ENCODE data around the gene ACADVL.

The ACADVL gene

DNA sequence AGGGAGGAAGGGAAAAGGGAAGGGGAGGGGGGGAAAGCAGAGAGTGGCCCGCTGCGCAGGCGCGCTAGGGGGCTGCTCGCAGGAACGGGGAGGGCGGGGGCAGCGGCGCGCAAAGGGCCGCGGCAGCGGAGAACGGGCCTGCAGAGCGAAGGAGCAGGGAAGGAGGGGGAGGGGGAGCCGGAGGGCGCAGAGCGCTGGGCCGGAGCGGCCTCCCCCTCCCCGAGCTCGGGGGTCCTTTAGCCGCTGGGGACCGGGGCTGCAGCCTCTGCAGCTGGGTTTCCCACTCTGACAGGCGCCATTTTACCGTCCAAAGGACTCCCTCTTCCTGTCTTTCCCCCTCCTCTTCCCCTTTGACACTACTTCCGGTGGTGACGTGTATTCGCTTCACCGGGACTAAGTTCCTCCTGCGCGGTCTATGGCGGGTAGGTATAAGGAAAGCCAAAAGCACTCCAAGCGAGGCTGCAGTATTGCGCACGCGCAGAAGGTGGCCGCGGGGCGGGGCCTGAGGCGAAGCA lies 32.0 kb downstream of the ACADVL start, which contains the start of gene CTDNEP1:
Gene CTDNEP1, minus strand, starts transcription at position 74 of the 515 bp plus-strand sequence. CDS start 438 bp downstream, outside the sequence.
- H3K4me1 ChIP-seq (ENCODE audit: control insufficient read depth, low read depth, low read length): peaks cover 12% of the 10 kb centered on the region
- H3K9me3 ChIP-seq (ENCODE audit: control insufficient read depth, low read depth, low read length): no peaks in the 10 kb centered on the region
- no peaks in the 10 kb centered on the region for H3K27me3 ChIP-seq (ENCODE audit: control insufficient read depth, insufficient read depth, low read length)
- H3K9ac ChIP-seq (ENCODE audit: low read length): peak within 1 kb of the TSS; percentile 92
- H3K27ac ChIP-seq (ENCODE audit: low read length): peak within 1 kb of the TSS; percentile 98
- peak within 1 kb of the TSS; percentile 94 for H3K4me3 ChIP-seq (ENCODE audit: low read length)
- peaks cover 17% of the 10 kb centered on the region for H3K36me3 ChIP-seq (ENCODE audit: control insufficient read depth, low read depth, low read length)

DNA sequence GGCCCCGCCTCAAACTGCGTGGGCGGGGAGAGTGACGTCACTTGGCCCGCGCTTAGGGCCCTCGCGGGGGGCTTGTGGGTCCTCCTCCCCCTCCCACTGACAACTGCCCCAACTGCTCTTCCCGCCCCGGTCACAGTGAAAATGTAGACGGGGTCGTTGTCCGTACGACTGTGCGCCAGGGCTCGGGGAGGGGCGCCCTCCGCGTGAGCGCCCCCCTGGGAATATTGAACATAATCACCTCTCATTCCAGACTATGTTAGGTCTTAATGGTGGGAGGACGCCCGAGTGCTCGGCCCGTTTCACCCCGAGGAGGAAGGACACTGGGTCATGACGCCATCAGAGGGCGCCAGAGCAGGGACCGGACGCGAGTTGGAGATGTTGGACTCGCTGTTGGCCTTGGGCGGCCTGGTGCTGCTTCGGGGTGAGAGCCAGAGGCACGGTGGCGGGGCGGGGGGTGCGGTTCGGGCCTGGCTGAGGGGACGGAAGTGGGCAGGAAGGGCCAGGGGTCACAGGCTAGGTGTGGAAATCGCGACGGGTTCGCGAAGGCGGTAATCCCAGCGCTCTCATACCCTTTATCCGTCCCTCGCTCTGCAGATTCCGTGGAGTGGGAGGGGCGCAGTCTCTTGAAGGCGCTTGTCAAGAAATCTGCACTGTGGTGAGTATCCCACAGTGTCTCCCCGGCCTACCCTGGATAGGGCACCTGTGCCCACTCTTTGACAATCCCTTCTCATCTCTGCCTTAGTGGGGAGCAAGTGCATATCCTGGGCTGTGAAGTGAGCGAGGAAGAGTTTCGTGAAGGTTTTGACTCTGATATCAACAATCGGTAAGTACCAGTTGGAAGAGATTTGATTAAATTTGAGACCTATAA lies 32.7 kb downstream of the ACADVL start, which contains the start of gene ELP5:
Gene ELP5, plus strand, starts transcription at position 40 of the 868 bp plus-strand sequence. Its CDS starts 336 bp downstream, at position 376.
- Histone ChIP-seq H3K27me3 (ENCODE audit: control insufficient read depth, insufficient read depth, low read length) (no peaks in the 10 kb centered on the region), H3K4me1 (ENCODE audit: control insufficient read depth, low read depth, low read length) (peaks cover 12% of the 10 kb centered on the region), H3K9ac (ENCODE audit: low read length) (peak within 1 kb of the TSS; percentile 92), H3K36me3 (ENCODE audit: control insufficient read depth, low read depth, low read length) (peaks cover 17% of the 10 kb centered on the region), H3K9me3 (ENCODE audit: control insufficient read depth, low read depth, low read length) (no peaks in the 10 kb centered on the region), H3K4me3 (ENCODE audit: low read length) (peak within 1 kb of the TSS; percentile 94), H3K27ac (ENCODE audit: low read length) (peak within 1 kb of the TSS; percentile 98)

DNA sequence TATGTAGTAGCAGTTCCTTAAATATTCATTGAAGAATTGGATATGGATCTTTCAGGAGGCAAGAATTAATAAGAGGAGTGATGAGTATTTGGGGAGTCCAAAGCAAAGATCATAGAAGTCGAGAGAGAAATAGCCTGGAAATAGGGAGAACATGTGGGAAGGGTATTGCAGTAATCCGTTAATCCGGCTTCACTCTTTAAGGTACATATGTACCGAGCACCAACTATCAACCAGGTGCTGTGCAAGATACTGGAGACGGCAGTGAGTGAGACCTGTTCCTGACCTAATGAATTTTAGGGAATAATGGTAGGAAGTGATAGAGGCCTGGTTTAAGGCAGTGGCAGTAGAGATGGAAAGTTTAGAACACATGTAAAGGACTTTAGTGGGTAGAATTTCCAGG lies 33.3 kb downstream of the ACADVL start:
- Histone ChIP-seq H3K36me3 (ENCODE audit: control insufficient read depth, low read depth, low read length) (peaks cover 17% of the 10 kb centered on the region), H3K4me3 (ENCODE audit: low read length) (peak overlapping the region; percentile 94), H3K27ac (ENCODE audit: low read length) (no peak overlapping the region), H3K4me1 (ENCODE audit: control insufficient read depth, low read depth, low read length) (peaks cover 12% of the 10 kb centered on the region), H3K9me3 (ENCODE audit: control insufficient read depth, low read depth, low read length) (no peaks in the 10 kb centered on the region), H3K27me3 (ENCODE audit: control insufficient read depth, insufficient read depth, low read length) (no peaks in the 10 kb centered on the region), H3K9ac (ENCODE audit: low read length) (peak overlapping the region; percentile 92)

DNA sequence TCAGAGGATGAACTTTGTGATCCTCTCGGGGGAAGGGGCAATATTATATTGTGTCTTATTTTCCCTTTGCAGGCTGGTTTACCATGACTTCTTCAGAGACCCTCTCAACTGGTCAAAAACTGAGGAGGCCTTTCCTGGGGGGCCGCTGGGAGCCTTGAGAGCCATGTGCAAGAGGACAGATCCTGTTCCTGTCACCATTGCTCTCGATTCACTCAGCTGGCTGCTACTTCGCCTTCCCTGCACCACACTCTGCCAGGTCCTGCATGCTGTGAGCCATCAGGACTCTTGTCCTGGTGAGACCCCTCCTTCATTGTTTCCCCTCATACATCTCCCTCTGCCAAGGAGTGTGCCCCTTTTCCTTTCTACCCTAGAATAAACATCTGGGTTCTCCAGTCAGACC lies 34.8 kb downstream of the ACADVL start:
- Histone ChIP-seq H3K36me3 (ENCODE audit: control insufficient read depth, low read depth, low read length) (peaks cover 28% of the 10 kb centered on the region), H3K27ac (ENCODE audit: low read length) (no peak overlapping the region), H3K4me3 (ENCODE audit: low read length) (no peak overlapping the region), H3K9ac (ENCODE audit: low read length) (no peak overlapping the region), H3K4me1 (ENCODE audit: control insufficient read depth, low read depth, low read length) (peaks cover 12% of the 10 kb centered on the region), H3K9me3 (ENCODE audit: control insufficient read depth, low read depth, low read length) (no peaks in the 10 kb centered on the region), H3K27me3 (ENCODE audit: control insufficient read depth, insufficient read depth, low read length) (no peaks in the 10 kb centered on the region)

DNA sequence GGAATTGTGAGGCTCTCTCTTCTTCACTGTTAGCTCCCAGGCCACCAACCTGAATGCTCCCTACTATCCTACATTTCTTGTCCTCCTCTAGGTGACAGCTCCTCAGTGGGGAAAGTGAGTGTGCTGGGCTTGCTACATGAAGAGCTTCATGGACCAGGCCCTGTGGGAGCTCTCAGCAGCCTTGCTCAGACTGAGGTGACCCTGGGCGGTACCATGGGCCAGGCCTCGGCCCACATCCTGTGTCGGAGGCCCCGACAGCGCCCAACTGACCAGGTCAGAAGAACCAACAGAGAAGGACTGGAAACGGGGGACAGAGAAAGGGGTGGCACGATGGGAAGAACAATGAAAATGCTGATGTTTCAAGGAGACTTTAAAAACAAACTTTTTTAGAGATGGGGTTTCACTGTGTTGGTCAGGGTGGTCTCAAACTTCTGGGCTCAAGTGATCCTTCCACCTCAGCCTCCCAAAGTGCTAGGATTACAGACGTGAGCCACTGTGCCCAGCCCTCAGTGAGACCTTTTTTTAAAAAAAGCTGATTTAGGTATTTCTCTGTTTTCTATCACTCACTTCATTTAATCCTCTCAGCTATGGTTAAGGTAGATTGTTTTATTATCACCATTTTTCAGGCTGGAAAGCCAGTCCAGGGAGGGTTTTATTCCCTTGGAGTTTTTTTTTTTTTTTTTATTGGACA lies 37.2 kb downstream of the ACADVL start:
- Histone ChIP-seq H3K36me3 (ENCODE audit: control insufficient read depth, low read depth, low read length) (peaks cover 29% of the 10 kb centered on the region), H3K4me1 (ENCODE audit: control insufficient read depth, low read depth, low read length) (peaks cover 5% of the 10 kb centered on the region), H3K4me3 (ENCODE audit: low read length) (no peak overlapping the region), H3K27ac (ENCODE audit: low read length) (no peak overlapping the region), H3K9ac (ENCODE audit: low read length) (no peak overlapping the region), H3K9me3 (ENCODE audit: control insufficient read depth, low read depth, low read length) (no peaks in the 10 kb centered on the region), H3K27me3 (ENCODE audit: control insufficient read depth, insufficient read depth, low read length) (peaks cover 17% of the 10 kb centered on the region)

DNA sequence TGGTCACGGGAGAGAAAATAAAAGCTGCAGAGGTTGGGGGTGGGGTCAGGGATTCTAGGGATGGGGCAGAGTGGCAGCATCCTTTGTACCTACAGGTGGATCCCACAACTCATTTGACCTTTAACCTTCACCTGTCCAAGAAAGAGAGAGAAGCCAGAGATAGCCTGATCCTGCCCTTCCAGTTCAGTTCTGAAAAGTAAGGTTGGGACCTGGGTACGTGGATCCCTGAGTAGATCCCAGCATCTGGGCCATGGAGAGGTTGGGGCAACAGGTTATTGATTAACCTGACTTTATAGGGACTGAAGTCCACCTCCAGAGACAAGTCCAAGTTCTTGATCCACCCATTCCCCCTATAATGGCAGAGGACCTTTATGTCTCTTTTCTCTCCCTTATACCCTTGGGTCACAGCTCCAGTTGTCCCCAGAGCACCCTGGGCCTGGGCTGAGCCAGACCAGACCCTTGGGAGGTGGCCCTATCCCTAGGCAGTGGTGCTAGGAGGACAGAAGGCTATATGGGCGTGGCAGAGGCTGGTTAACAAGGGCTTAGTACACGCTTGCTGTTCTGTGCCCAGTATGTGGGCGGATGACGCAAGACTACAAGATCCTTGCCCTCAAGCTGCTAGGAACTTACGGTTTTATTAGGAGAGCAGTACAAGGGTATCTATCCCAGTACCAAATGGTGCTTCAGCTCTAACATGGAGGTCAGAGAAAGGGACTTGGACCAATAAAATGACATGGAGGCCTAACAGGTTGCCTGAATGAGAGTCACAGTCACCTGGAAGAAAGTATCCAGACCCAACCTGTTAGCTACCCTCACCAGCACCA lies 39.2 kb downstream of the ACADVL start:
- H3K27me3 ChIP-seq (ENCODE audit: control insufficient read depth, insufficient read depth, low read length): peaks cover 38% of the 10 kb centered on the region
- no peak overlapping the region for H3K4me3 ChIP-seq (ENCODE audit: low read length)
- peaks cover 29% of the 10 kb centered on the region for H3K36me3 ChIP-seq (ENCODE audit: control insufficient read depth, low read depth, low read length)
- no peaks in the 10 kb centered on the region for H3K4me1 ChIP-seq (ENCODE audit: control insufficient read depth, low read depth, low read length)
- H3K9ac ChIP-seq (ENCODE audit: low read length): no peak overlapping the region
- no peaks in the 10 kb centered on the region for H3K9me3 ChIP-seq (ENCODE audit: control insufficient read depth, low read depth, low read length)
- no peak overlapping the region for H3K27ac ChIP-seq (ENCODE audit: low read length)

DNA sequence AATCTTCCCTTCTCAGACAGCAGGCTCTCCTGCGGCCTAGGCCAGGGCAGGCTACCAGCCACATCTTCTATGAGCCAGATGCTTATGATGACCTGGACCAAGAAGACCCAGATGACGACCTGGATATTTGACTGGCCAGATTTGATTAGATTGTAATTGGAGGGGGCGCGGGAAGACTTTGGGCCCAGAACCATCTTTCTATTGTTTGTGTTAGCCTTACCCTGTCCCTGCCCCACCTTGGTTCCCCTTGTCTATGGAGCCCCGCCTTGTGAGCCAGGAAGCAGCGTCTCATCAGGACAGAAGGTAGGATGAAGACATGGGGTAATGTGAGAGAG lies 39.8 kb downstream of the ACADVL start:
- peaks cover 38% of the 10 kb centered on the region for H3K27me3 ChIP-seq (ENCODE audit: control insufficient read depth, insufficient read depth, low read length)
- H3K36me3 ChIP-seq (ENCODE audit: control insufficient read depth, low read depth, low read length): peaks cover 23% of the 10 kb centered on the region
- H3K9me3 ChIP-seq (ENCODE audit: control insufficient read depth, low read depth, low read length): no peaks in the 10 kb centered on the region
- no peak overlapping the region for H3K4me3 ChIP-seq (ENCODE audit: low read length)
- H3K4me1 ChIP-seq (ENCODE audit: control insufficient read depth, low read depth, low read length): peaks cover 3% of the 10 kb centered on the region
- no peak overlapping the region for H3K27ac ChIP-seq (ENCODE audit: low read length)
- no peak overlapping the region for H3K9ac ChIP-seq (ENCODE audit: low read length)

DNA sequence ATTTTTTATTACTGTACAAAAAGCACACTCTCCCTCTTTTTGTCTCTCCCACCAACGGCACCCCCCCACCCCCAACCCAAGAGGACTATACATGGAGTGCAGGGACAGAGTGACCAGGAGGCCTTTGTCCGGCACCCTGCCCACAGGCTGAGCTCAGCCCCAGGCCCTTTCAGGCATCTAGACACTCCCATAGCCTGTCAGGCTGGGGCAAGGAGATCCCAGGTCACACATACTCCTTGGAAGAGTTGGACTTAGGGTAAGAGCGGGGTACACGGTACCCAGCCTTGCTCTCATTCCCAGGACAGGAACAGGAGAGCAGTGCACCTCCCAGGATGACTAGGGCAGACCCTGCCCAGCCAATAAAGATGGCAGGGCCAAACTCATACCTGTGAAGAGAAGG lies 40.4 kb downstream of the ACADVL start:
- no peak overlapping the region for H3K27ac ChIP-seq (ENCODE audit: low read length)
- H3K9ac ChIP-seq (ENCODE audit: low read length): no peak overlapping the region
- H3K4me1 ChIP-seq (ENCODE audit: control insufficient read depth, low read depth, low read length): peaks cover 3% of the 10 kb centered on the region
- H3K36me3 ChIP-seq (ENCODE audit: control insufficient read depth, low read depth, low read length): peaks cover 17% of the 10 kb centered on the region
- peak overlapping the region; percentile 93 for H3K4me3 ChIP-seq (ENCODE audit: low read length)
- H3K9me3 ChIP-seq (ENCODE audit: control insufficient read depth, low read depth, low read length): no peaks in the 10 kb centered on the region
- peaks cover 38% of the 10 kb centered on the region for H3K27me3 ChIP-seq (ENCODE audit: control insufficient read depth, insufficient read depth, low read length)

DNA sequence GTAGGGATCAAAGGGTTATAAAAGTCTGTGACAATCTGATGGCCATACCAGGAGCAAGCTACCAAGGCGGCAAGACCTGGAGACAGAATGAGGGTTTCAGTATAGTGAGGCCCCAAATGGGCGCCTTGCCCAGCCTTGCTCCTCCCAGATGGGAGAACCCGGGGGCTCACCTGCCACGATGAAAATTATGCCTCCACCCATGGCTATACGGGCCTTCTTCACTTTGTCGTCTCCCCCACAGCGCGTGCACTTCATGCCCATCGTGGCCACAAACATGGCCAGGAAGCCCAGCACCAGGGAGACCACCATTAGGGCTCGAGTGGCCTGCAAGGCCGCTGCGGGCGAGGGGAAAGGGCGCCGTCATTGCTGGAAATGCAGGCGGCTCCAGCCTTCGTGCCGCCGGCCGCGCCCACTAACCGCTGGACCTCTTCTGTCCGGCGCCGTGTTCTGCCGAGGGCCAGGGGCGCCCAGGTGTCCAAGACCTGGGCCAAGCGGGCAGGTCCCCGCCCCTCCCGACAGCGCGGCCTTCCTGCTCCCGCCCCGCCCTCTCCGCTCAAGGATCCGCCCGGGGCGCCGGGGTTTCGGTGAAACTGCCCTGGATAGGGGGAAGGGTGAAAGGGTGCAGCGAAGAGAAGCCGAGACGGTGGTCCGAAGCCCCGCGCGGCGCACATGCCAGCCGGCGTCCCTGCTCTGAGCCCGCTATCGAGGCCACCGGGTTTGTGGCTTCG lies 41.1 kb downstream of the ACADVL start:
- Histone ChIP-seq H3K4me3 (ENCODE audit: low read length) (peak overlapping the region; percentile 93), H3K27me3 (ENCODE audit: control insufficient read depth, insufficient read depth, low read length) (peaks cover 38% of the 10 kb centered on the region), H3K36me3 (ENCODE audit: control insufficient read depth, low read depth, low read length) (peaks cover 17% of the 10 kb centered on the region), H3K9me3 (ENCODE audit: control insufficient read depth, low read depth, low read length) (no peaks in the 10 kb centered on the region), H3K27ac (ENCODE audit: low read length) (peak overlapping the region; percentile 71), H3K4me1 (ENCODE audit: control insufficient read depth, low read depth, low read length) (peaks cover 3% of the 10 kb centered on the region), H3K9ac (ENCODE audit: low read length) (peak overlapping the region; percentile 95)

DNA sequence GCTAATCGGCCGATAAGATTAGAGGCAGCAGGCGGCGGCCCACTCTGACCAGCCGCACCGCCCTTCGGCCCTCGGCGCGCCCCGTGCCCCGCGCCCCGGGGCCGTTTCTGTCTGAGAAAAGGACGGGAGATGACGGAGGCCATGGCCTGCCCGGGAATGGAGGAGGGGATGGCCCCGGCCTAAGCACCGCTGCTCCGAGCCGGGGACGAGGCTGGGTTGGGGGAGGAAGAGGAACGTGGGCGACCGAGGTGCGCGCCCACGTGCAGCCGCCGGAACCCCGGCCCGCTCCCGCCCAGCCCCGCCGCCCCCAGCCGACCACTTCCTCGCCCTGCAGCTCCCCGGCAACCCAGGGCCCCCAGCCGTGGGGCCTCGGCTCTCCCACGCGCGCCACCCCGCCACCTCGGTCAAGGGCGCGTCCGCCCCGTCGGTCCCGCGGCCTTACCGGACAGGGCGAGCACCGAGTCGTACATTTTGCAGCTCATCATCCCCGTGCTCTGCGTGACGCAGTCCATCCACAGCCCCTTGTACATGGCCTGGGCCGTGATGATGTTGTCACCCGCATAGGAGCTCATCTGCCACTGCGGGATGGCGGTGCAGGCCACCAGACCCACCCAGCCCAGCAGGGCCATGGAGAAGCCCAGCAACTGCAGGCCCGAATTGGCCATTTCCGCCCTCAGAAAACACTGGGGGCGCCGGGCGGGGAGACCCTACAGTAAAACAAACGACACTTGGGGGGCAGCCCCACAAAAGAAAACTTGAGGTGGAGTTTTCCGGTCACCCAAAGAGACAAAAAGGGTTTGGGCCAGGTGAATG lies 41.8 kb downstream of the ACADVL start:
- H3K4me1 ChIP-seq (ENCODE audit: control insufficient read depth, low read depth, low read length): peaks cover 3% of the 10 kb centered on the region
- H3K27me3 ChIP-seq (ENCODE audit: control insufficient read depth, insufficient read depth, low read length): peaks cover 38% of the 10 kb centered on the region
- no peaks in the 10 kb centered on the region for H3K9me3 ChIP-seq (ENCODE audit: control insufficient read depth, low read depth, low read length)
- H3K4me3 ChIP-seq (ENCODE audit: low read length): peak overlapping the region; percentile 93
- peak overlapping the region; percentile 75 for H3K27ac ChIP-seq (ENCODE audit: low read length)
- H3K9ac ChIP-seq (ENCODE audit: low read length): peak overlapping the region; percentile 95
- peaks cover 17% of the 10 kb centered on the region for H3K36me3 ChIP-seq (ENCODE audit: control insufficient read depth, low read depth, low read length)

All from iPS-18a (cell line).